GM23338 (cell line): Measurements from ENCODE around the gene ZFAND6.

ENCODE experiments used
- CREB1 ChIP-seq: fragments of 250-450 bp; sonication (Bioruptor Pico); IDR thresholded peaks from 2 replicates; pipeline ENCODE4 v1.5.0; 2020; ENCODE audit warnings: low read depth, mild to moderate bottlenecking, moderate library complexity
- CTCF ChIP-seq, 2 experiments: fragments of 200-600 bp in 1 of 2; sonication (generic) in 1 of 2; conservative IDR thresholded peaks; 2 replicates each; pipeline versions ENCODE4 v1.5.1 to v1.6.1; 2016 to 2017; ENCODE audit warnings: antibody characterized with exemption in 2 of 2, low read depth in 2 of 2, mild to moderate bottlenecking in 2 of 2, moderate library complexity in 1 of 2
- ETS1 ChIP-seq: IDR thresholded peaks from 2 replicates; pipeline ENCODE4 v1.6.1; 2016; ENCODE audit warnings: antibody characterized with exemption
- EZH2 ChIP-seq: fragments of 200-600 bp; sonication (generic); IDR thresholded peaks from one replicate; pipeline ENCODE4 v1.8.0; 2017; ENCODE audit warnings: antibody characterized with exemption, mild to moderate bottlenecking, low read depth; ENCODE audit not compliant: unreplicated experiment
- EZH2phosphoT487 ChIP-seq: fragments of 200-600 bp; sonication (generic); IDR thresholded peaks from one replicate; pipeline ENCODE4 v1.8.1; 2018; ENCODE audit warnings: antibody characterized with exemption; ENCODE audit not compliant: unreplicated experiment
- POLR2AphosphoS5 ChIP-seq: IDR thresholded peaks from 2 replicates; pipeline ENCODE4 v1.6.1; 2016; ENCODE audit warnings: antibody characterized with exemption, low read depth
- REST ChIP-seq: IDR thresholded peaks from one replicate; pipeline ENCODE4 v1.6.1; 2018; ENCODE audit warnings: antibody characterized with exemption; ENCODE audit not compliant: unreplicated experiment
- STAT1 ChIP-seq: IDR thresholded peaks from one replicate; pipeline ENCODE4 v1.6.1; 2016; ENCODE audit warnings: antibody characterized with exemption; ENCODE audit not compliant: unreplicated experiment
- ZNF114 ChIP-seq: fragments of 250-450 bp; sonication (Bioruptor Pico); IDR thresholded peaks from 2 replicates; pipeline ENCODE4 v1.5.0; 2020; ENCODE audit warnings: mild to moderate bottlenecking, moderate library complexity
- ZNF331 ChIP-seq: fragments of 250-450 bp; sonication (Bioruptor Pico); IDR thresholded peaks from 2 replicates; pipeline ENCODE4 v1.5.0; 2020; ENCODE audit warnings: low read depth, mild to moderate bottlenecking, moderate library complexity
- ZNF462 ChIP-seq: fragments of 250-450 bp; sonication (Bioruptor Pico); IDR thresholded peaks from 2 replicates; pipeline ENCODE4 v1.5.0; 2020; ENCODE audit warnings: mild to moderate bottlenecking, moderate library complexity

GRCh38 chr15:80011596-80011995 lies 47.9 kb upstream of the ZFAND6 start:
- TF ChIP-seq ZNF114 (CRISPR knock-in tag): no peak
- TF ChIP-seq CTCF (conservative IDR thresholded peaks at IDR 0.05; ENCODE audit: low read depth in 2 of 2): no peak
- TF ChIP-seq EZH2phosphoT487: no peak
- no peak for TF ChIP-seq ZNF462 (CRISPR knock-in tag)
- TF ChIP-seq POLR2AphosphoS5: no peak
- TF ChIP-seq EZH2: no peak
- no peak for TF ChIP-seq REST
- TF ChIP-seq ETS1: no peak
- no peak for TF ChIP-seq STAT1
- TF ChIP-seq CREB1 (CRISPR knock-in tag): no peak
- TF ChIP-seq ZNF331 (CRISPR knock-in tag): no peak
